Measurements from ENCODE around the gene PDE1C.
"Not testable (repeated sequence)": the region's sequence is repeated elsewhere in the genome, so short reads cannot be mapped to it uniquely, and the experiment has no call there.

PDE1C gene

DNA sequence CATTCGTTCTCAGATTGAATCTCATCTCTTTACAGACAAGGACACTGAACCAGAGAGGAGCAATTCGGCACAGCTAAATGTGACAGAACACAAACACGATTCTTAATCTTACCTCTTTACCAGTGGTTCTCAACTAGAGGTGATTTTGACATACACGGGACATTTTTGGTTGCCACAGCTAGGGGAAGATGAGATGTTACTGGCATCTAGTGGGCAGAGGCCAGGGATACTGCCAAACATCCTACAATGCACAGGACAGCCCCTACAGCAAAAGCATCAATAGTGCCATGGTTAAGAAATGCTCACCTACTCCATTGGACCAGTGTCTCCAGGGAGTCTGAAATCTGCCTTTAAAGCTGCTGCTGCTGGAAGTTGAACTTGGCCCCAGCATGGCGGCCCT is 27.3 kb downstream of the PDE1C start:
- DNase-seq: no peak

DNA sequence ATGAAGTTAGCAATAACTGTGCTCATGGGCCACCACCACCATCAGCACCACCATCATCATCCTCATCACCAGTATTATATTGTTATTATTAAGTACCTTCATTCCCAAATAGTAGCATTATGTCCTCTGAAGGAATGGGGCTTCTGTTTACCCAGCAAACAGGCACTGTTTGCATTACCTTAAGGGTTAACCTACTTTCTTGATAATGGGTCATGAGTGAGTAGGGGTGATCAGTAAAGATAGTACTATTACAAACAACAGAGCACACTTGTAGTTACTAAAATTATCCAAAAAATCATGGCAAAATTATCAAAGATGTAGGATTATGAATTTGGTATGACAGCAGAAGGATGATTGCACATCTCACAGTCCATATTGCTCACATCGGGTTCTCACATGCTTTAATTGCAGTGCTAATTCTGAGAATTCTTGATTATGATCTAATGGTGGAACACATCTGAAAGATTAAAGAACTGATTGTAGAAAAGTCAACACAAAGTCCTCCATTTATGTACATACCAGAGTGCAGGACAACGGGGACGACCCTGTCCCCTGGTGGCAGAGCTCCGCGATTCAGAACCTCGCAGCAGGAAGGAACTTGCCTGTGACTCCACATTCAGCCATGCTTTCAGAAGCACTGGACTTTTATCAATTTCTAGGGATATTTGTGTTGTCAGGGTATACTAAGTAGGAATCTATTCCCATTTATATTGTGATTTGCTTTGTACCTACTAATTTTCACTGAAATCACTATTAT is 31.0 kb downstream of the PDE1C start:
- DNase-seq: no peak

DNA sequence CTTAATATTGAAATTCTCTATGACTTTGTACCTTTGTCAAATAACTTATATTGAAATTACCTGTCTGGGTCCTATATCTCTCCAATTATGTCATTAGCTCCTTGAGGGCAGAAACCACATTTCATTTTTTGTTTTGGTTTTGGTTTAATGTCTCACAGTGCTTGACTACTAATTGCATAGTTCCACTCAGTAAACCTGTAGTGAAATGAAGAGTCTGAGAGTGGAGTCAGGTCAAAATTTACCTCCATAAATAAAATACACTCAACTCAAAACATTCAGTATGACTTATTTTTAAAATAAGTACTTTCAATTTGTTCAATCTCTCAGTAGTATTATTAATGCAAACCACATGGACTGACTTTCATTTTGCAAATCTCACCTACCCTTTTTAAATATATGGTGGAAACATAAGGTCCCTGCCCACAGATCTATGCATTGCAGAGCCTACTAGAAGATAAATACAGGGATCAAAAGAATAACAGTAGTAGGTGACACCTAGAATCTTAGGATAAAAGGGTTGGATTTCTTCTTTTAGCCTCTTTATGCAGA is 32.5 kb downstream of the PDE1C start:
- DNase-seq: no peak

DNA sequence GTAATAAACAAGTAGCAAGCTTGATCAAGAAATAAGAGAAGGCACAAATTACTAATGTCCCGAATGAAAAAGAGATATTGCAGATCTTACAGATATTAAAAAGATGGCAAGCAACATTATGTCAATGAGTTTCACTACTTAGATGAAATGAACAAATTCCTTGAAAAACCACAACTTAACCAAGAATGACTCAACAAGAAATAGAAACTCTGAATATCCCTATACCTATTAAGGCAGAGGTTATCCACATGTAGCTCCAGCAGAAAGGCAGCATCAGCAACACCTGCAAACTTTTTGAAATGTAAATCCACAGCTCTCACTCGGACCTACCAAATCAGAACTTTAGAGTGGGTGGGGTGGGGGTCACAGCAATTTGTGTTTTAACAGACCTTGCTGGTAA is 33.6 kb downstream of the PDE1C start:
- DNase-seq: peak; percentile 49

DNA sequence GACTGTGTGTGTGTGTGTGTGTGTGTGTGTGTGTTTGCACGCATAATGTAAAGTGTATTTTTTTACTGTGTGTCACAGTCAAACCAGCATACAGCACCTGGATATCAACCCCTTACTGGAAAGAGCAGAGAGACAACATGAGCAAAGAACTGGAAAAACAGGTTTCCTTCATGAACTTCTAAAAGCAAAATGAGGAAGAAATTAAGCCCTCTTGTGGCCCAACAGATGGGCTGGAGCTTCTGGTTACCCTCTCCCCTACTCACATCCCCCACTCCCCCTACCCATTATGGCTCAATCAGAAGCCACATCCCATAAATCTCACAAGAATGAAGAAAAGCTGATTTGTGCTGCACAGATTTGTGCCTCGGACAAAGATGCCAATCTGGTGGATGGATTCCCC is 36.2 kb downstream of the PDE1C start:
- DNase-seq: no peak

DNA sequence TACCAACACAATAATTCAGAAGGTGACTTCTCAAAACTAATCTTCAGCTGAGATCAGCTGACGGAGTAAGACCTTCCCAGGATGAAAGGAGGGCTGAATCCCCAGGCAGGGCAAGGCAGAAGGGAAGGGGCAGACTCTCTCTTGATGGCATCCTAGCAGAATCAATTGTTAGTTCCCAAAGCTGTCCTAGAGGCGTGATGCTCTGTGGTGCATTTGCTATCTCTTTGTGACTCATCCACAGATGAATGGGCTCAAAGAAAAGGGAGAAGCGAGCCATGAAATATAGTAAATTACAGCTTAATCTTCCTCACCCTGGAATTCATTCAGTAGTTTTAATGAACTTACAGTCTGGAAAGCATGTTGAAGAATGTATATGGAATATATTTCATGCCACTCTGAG is 37.2 kb downstream of the PDE1C start:
- peak; percentile 16 for DNase-seq

DNA sequence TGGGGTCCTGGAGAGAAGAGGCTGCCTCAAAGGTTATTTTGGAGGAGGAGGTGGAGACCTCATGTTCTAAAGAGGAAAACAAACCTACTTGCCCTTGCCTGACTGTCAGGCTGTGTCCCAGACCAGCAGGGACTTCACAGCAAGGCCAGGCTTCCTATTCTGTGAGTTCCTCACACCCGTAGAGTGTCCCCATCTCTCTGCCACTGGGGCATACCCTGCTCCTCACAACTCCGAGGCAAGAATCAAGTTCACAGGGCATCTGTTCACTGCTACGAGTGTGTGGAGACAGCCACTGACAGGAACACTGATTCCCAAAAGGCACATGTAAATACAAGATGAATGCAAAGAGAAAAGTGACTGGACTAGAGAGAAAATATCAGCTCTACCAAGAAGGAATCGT is 38.0 kb downstream of the PDE1C start:
- DNase-seq: no peak

DNA sequence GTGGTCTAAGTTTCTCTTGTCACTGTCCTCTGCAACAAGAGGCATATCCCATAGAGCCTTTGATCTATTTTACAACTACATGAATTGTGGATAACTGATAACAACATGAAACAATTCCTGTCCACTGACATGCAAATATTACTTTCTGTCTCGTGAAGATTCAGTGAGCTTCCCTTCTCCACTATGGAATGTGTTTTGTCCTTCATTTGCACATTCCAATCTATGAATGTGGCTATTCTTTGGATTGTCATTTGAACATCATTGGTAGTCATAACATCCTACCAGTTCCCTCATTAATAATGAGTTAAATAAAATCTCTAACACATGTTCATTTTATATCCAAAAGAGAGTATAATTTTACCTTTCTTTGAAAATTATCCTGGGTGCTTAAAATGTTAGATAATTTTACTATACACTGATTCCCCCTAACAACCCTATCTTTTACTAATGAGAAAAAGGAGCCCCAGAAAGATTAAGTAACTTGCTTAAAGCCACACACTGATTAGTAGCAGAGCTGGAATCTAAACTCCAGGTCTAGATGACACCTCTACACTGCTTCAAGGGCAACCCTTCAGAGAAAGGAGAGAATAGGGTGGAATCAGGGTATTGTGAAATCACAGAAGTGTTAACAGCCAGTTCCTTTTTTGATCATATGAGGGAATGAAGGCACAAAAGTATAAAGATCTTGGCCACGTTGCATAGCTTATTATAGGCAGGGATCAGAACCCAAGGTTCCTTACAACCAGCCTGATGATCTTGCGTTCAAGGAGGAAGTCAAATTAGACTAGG is 39.1 kb downstream of the PDE1C start:
- DNase-seq: peak; percentile 48

DNA sequence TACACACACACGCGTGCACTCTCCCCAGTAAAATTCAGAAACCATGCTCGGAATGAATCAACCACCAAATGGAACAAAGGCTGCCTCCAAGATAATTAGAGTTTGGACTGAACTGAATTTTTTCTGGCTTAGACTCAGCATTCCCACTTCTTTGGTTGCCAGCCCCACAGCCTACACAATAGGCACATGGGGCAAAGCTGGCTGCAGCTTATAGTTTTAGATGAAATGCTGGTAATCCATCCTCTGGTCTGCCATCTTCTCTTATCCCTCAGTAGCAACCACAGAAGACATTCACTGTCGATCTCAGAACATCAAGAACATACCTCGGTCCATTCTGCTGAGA is 44.2 kb downstream of the PDE1C start:
- no peak for DNase-seq

DNA sequence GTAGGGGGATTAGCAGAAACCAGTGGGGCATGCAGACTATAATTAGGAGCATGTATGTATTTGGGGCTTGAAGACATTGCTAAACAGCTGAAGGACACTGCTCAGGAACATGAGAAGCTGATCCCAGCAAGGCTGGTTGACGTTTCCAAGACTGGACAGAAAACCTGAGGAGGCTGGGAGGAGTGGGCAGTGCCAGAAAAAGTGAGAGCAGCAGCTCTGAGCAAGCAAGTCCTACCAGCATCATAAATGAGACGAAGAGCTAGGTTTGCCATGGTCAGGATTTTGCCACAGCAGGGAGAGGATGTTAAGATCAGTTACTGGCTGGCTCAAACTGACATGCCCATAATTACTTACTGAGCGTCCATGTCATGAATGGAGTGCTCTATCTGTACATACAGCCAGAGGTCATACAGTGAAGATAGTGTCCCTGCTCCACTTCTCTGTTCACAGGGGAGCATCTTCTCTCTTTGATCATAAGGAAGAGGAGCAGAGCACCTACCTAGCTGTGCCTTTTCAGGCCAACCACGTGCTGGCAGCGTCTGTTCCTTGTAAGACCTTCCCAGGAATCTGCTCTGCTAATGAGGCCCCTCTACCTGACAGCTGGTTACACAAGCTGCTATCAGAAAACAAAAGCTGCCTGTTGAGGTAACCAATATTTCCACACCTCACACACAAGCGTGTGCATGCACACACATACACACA is 44.7 kb downstream of the PDE1C start:
- DNase-seq: no peak

DNA sequence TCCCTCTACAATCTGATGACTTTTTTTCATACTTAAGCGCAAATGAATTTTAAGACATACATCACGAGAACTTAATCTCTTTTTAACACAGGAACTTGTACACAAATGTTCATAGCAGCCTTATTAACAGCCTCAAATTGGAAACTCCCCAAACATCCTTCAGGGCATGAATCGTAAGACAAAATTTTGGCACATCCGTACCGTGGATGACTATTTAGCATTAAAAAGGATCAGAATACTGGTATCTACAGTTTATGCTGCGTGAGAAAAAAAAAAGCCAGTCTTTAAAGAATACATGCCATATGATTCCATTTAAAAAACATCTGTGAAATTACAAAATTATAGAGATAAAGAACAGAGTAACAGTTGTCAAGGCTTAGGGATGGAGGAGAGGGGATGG is 46.8 kb downstream of the PDE1C start:
- DNase-seq: peak; percentile 56

DNA sequence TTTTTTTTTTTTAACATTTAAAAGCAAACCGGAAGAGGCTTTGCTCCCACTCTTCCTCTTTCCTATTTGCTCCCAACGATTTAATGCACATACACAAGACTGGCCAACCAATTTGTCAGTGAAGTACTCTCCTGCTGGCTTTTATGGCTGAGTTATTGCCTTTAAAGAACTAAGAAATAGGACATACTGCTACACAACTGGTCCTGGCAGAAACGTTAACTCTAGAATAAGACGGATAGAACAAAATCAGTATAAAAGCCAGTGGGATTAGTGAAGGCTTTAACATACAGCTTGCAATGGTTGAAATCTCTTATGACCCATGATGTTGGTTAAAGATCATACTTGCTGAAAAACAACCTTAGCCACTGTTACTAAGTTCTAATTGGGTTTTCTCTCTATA is 47.2 kb downstream of the PDE1C start:
- no peak for DNase-seq

DNA sequence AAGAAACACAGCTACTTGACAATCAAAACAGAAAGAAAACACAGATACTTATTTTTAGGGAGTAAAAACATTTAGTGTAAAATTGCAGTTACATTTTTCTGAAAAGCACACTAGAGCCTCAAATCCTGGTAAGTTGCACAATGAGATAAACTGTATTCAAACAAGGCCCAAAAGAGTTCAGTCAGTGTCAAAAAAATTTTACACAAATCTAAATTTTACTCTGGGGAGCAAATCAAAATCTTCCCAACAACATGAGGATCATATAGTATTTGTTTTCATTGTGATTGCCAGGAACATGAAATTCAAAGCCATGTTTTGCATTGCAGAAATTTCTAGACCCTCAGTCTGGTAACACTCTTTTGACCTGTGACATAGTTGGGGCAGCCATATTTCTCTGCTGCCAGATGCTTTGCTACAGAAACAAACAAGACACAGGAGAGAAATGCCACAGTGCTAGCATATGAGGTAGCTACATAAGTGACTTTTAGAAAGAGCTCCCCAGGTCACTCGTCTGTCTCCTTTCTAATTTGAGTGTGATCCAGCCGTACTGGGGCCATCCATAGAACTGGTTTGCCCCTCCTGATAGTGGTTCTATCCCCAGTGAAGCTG is 49.6 kb downstream of the PDE1C start:
- no peak for DNase-seq

DNA sequence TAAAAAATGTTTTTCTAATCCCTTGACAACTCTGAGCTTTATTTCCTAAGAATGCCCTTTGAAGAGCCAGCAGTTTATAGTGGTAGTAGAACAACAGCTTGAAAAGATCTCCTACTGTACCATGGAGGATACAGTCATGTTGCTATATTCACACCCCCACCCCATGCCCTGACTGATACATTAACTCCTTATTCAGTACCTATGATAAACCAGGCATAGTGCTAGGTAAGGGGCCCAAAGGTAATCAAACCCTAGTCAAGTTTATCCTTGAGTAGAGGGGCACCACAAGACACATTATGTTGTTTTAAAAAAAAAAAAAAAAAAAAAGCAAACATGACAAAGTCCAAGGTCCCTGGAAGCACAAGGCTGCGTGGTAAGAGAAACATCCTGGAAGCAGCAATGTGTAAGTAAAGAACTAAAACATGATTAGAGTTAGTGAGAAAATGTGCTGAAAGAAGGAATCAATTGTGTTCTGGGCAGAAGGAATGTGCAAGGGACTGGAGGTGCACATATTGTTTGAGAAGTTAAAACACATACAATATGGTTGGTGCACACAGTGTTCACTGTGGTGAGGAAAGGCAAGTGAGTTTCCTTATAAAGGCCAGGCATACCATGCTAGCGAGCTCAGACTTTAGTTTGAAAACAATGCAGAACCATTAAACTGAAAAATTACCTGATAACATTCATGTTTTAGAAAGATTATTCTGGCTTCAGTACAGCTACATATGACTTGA is 51.2 kb downstream of the PDE1C start:
- no peak for DNase-seq

DNA sequence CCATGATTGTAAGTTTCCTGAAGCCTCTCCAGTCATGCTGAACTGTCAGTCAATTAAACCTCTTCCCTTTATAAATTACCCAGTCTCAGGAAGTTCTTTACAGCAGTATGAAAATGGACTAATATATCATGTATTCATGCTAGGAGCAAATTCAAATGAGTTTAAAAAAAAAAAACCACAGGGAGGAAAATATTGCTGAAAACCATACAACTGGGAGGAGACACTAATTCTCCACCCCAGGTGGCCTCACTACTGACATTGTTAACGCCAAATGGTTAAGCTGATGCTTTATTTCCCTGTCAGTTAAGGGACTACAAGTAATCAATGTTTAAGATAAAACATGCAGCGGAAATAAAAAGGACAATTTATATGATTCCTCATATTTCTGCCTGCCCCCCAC is 55.1 kb downstream of the PDE1C start:
- no peak for DNase-seq

DNA sequence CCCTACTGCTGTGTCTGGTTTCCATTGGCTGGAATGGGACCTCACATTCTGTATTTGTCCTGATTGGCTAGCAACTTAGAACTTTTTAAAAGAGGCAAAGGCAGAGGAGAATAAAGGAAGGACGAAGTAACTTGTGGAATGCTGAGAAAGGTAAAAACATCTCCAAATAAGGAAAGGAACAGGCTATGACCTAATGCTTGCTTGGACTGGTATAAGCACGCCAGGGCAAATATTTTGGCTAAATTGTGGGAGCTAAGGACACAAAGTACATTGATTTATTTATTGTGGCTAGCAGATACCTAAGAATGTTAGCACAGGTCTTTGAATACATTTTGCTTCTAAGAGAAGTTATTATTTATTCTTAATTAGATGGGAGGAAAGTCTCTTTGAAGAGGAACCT is 56.7 kb downstream of the PDE1C start:
- not testable (repeated sequence) for DNase-seq

DNA sequence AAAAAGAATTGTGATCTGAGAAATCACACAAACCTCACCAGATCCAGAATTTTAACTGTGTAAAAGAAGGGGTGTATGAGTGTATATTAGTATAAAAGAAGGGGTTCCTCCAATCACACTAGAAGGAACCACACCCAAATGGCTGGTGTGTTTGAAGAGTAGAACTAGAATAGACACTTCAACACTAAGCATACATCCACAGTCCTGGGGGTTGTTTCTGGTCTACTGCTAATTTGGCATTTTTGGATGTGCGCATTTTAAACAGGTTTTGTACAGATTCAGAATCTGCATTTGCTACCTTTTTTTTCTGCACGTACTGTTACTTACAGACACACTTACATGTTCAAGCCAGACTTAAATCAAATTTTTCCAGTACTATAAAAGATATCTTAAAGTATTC is 64.6 kb downstream of the PDE1C start:
- DNase-seq: no peak

DNA sequence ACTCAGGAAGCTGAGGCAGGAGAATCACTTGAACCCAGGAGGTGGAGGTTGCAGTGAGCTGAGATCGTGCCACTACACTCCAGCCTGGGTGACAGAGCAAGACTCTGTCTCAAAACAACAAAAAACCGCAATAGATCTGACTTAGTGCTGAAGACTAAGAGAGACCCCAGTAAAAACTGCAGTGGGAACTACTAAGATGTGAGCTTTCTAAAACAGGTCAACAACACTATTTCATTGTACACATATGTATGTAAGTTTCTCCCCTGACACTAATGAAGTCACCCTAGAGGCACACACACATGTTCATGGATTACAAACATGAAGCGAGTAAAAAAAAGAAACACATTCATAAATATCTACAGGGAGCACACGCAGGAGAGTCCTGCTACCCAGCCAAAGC is 68.3 kb downstream of the PDE1C start:
- DNase-seq: no peak

DNA sequence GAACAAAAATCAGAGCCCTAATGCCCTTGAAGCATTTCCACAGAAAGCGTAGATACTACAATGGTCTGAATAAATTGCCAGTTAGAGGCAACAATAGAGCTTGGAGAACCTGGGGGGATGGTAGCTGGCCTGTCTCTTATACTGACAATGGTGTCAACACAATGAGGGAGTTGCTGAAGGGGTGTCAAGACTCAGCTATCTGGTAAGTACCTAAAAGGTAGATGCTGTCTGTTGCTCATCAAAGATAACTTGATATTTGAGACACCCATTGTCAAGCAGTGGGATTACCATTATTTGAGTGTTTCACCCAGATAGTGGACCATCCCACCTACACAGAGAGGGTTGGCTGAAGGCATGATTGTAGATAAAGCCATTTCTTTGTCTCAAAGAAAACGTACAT is 72.8 kb downstream of the PDE1C start:
- DNase-seq: no peak

DNA sequence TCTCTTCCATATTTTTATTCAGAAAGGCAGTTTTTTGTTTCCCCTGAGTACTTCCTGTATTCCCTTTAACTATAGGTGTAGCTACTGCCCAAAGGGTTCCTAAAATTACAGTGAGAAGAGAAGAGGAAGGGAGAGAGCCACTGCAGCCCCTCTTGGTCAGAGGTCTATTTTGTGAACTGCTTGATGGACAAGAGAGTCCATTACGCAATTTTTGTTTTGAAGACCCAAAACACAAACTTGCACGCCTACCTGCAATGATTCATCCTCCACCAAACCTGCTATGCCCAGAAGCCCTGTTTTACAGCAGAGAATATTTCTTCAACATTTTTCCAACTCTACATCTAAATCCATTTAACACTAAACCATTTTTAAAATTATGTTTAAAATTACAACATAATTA is 75.1 kb downstream of the PDE1C start:
- DNase-seq: no peak

DNA sequence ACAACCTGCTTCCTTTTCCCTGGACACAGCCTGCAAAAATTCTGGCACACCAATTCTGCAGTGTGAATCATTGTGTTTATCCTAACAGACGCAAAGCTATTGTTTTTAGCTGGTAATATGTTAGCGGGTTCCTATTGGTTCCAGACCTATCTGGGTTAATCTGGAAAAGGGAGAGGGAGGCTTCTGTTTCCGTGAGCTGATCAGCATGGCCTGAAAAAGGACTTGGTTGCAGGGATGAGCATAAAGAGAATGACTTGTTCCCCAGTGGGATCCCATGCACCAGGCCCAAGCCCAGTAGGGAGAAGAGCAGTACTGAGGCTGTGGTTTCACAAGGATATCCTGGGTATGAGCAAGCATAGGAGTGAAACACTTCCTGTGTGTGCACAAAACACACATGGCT is 78.4 kb downstream of the PDE1C start:
- DNase-seq: peak; percentile 26

DNA sequence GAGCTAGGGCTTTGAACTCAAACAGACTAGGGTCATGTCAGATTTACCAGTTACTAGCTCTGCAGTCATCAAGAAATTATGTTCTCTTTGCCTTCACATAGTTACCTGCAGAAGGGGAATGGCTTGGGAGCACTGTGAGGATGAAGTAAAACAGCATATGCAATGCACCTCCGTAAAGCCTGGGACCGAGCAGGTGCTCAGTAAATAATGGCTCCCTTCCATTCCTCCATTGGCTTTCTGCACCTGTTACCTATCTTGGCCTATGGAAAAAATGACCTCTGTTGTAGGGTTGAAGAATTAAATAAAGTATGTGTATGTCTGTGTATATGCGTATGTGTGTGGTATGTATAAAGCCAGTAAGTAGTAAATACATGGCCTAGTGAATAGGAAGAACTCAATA is 78.8 kb downstream of the PDE1C start:
- no peak for DNase-seq

Measured in fibroblast of skin of right biceps (primary cell).